HG03175 (cell line): ENCODE results near the gene CDT1.
"Not testable (repeated sequence)": the region's sequence is repeated elsewhere in the genome, so short reads cannot be mapped to it uniquely, and the experiment has no call there.

Source experiments
- ATAC-seq: cut with Tn5 transposase; IDR thresholded peaks from one replicate; pipeline ENCODE4 v1.9.1; 2021; ENCODE audit warnings: mild to moderate bottlenecking, moderate library complexity; ENCODE audit not compliant: unreplicated experiment

CDT1 gene

GRCh38 chr16:88782454-88783390, 20.9 kb upstream of the CDT1 start:
- ATAC-seq: no peak

GRCh38 chr16:88783391-88784073, 20.1 kb upstream of the CDT1 start:
- ATAC-seq: no peak

- ATAC-seq: no peak
These were observed 19.3 kb upstream of the CDT1 start for GRCh38 chr16:88784074-88784855.

- no peak for ATAC-seq
These were observed 18.8 kb upstream of the CDT1 start for GRCh38 chr16:88784856-88785105.

- no peak for ATAC-seq
These were observed 18.3 kb upstream of the CDT1 start, which contains the start of gene PIEZO1 for GRCh38 chr16:88785106-88785924. PIEZO1 (minus strand) TSS chr16:88785220; CDS start chr16:88784964, 256 bp downstream.

GRCh38 chr16:88787579-88788314, 15.8 kb upstream of the CDT1 start:
- no peak for ATAC-seq

GRCh38 chr16:88788749-88789148, 14.8 kb upstream of the CDT1 start:
- not testable (repeated sequence) for ATAC-seq

GRCh38 chr16:88789594-88789993, 14.0 kb upstream of the CDT1 start:
- no peak for ATAC-seq

- ATAC-seq: no peak
These were observed 13.0 kb upstream of the CDT1 start for GRCh38 chr16:88790312-88791211.

GRCh38 chr16:88792078-88792550, 11.5 kb upstream of the CDT1 start:
- ATAC-seq: no peak

GRCh38 chr16:88792668-88793250, 10.8 kb upstream of the CDT1 start:
- no peak for ATAC-seq

GRCh38 chr16:88793251-88793954, 10.2 kb upstream of the CDT1 start:
- no peak for ATAC-seq

- no peak for ATAC-seq
These were observed 7.3 kb upstream of the CDT1 start for GRCh38 chr16:88796278-88796677.

- ATAC-seq: no peak
These were observed 5.5 kb upstream of the CDT1 start for GRCh38 chr16:88798073-88798472.

- no peak for ATAC-seq
These were observed 4.7 kb upstream of the CDT1 start for GRCh38 chr16:88798772-88799455.

GRCh38 chr16:88799569-88800276, 3.9 kb upstream of the CDT1 start:
- no peak for ATAC-seq

- ATAC-seq: no peak
These were observed 3.4 kb upstream of the CDT1 start for GRCh38 chr16:88800277-88800592.
